ENCODE data around the gene TBC1D3D.
"Not testable (repeated sequence)": the region's sequence is repeated elsewhere in the genome, so short reads cannot be mapped to it uniquely, and the experiment has no call there.

Gene TBC1D3D

GRCh38 chr17:38003676-38004075 lies at the start of gene TBC1D3D:
Gene TBC1D3D (plus strand): TSS chr17:38003976. CDS start chr17:38005561, 1,585 bp downstream.
- DNase-seq: not testable (repeated sequence)

GRCh38 chr17:37988960-37989359 lies 14.8 kb upstream of the TBC1D3D start, which contains the start of gene TBC1D3L:
Gene TBC1D3L (minus strand): TSS chr17:37989060. CDS start chr17:37987520, 1,540 bp downstream.
- not testable (repeated sequence) for DNase-seq
